ENCODE measurements around the gene CMC4.

CMC4 gene

DNA sequence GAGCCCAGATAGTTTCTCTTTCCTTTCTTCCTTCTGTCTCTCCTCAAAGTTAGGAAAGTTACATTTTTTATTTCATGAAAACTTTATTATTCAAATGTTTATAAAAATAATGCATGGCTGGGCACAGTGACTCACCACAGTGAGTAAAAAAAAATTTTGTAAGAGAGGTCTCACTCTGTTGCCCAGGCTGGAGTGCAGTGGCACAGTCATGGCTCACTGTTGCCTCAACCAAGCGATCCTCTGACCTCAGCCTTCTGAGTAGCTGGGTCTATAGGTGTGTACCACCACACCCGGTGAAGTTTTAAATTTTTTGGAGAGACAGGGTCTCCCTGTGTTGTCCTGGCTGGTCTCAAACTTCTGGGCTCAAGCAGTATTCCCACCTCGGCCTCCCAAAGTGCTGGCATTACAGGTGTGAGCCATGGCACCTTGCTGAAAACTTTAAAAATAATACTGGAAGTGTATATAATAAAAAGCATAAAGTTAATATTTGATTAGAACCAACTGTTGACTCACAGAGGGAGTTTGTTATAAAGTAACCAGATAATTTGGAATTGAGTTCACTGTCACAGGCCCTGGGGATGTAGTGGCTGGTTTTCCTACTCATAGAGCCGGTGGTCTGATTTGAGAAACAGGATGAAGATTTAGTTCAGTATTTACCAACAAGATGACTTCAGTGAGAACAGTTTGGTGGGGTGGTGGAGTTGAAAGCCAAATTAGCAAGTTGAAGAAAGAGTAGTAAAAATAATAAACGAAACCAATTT is 18.0 kb downstream of the CMC4 start:
- Histone ChIP-seq H3K56ac (ENCODE audit: low read length) (no peak overlapping the region), H2AK5ac (ENCODE audit: low read length) (no peak overlapping the region), H4K8ac (ENCODE audit: low read depth, low read length) (no peak overlapping the region), H2BK120ac (ENCODE audit: low read depth, low read length) (no peak overlapping the region), H2BK15ac (replicated peaks; ENCODE audit: low read depth) (no peak overlapping the region), H3K23ac (ENCODE audit: low read length) (no peak overlapping the region), H4K5ac (ENCODE audit: low read length) (no peak overlapping the region), H3K9ac (ENCODE audit: low read length) (no peak overlapping the region), H3K27me3 (ENCODE audit: insufficient read depth, low read length, poor library complexity) (no peaks in the 10 kb centered on the region), H3K4ac (ENCODE audit: low read depth, low read length) (no peak overlapping the region), H3K4me1 (ENCODE audit: control insufficient read depth, low read depth, low read length) (no peaks in the 10 kb centered on the region), H3K4me2 (ENCODE audit: low read length) (no peak overlapping the region), H3K79me1 (ENCODE audit: low read length) (no peaks in the 10 kb centered on the region), H3K79me2 (ENCODE audit: control insufficient read depth, insufficient read depth, low read length) (no peaks in the 10 kb centered on the region), H3K36me3 (ENCODE audit: control insufficient read depth, insufficient read depth, low read length) (no peaks in the 10 kb centered on the region), H3K27ac (ENCODE audit: low read depth, low read length) (no peak overlapping the region), H3K18ac (ENCODE audit: low read length) (no peak overlapping the region), H2BK5ac (ENCODE audit: low read length) (no peak overlapping the region), H3K4me3 (ENCODE audit: low read length) (no peak overlapping the region)
- WGBS (ENCODE audit: extremely low coverage, insufficient coverage, low lambda C conversion rate), result no CpG with 5 or more reads among the region's 5 CpGs
- DNase-seq, result no peak

DNA sequence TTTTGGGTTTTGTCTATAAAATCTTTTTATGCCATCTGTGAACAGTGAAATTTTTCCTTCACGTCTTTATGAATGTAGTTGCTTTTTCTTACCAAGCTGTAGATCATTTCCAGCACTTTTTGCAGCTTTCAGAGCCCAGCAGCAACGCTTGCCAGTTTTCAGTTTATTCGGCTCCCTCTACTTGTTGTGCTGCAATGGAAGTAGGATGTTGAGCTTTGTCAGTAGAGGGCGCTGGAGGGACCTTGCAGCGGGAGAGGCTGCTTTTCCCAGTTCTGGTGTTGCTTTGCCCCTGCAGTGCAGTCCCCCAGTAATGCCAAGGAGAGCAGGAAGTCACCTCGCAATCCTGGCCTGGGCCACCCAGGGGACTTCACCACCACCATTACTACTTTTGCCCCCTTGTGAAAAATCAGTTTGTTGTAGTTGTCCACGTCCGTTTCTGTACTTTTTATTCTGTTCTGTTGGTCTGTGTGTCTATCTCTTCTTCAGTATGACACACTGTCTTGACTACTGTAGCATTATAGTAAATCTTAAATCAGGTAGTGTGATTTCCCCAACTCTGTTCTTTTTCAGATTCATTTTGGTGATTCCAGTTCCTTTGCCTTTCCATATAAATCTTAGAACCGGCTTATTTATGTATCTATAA is 21.8 kb downstream of the CMC4 start:
- WGBS (ENCODE audit: extremely low coverage, insufficient coverage, low lambda C conversion rate), result no CpG with 5 or more reads among the region's 9 CpGs
- peak; percentile 78 for DNase-seq

DNA sequence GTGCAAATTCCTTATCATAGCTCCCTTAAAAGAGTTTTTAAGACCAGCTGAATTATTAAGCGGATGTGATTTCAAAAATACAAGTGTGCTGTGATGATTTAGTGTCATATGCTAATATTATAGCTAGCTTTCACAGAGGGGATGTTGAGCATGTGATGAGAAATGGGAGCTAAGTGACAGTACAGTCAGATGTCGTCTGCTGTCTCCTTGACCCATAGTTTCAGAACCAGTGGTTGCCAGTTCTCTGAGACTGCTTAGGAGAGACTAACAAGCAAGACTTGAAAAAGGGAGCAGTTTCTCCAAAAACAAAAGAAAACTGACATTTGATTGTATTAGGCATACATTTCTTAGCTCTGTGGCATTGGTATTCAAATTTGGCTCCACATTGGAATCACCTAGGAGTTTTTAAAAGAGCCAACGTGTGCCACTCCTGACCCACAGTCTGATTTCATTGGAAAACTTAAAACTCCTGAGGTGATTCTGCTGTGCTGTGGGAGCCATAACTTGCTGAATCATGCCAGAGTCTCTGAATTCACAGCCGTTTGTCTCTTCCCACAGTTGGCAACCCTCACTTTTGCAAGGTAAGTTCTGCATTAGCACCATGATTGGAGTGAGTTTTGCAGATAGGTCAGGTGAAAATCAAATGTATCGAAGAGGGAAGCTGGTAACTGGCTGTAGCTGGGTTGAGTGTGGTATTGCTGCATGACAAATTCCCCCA is 24.0 kb downstream of the CMC4 start:
- Histone ChIP-seq H3K18ac (ENCODE audit: low read length) (no peak overlapping the region), H2BK120ac (ENCODE audit: low read depth, low read length) (no peak overlapping the region), H3K4me3 (ENCODE audit: low read length) (no peak overlapping the region), H3K4ac (ENCODE audit: low read depth, low read length) (no peak overlapping the region), H3K79me1 (ENCODE audit: low read length) (no peaks in the 10 kb centered on the region), H3K27me3 (ENCODE audit: insufficient read depth, low read length, poor library complexity) (no peaks in the 10 kb centered on the region), H2BK15ac (replicated peaks; ENCODE audit: low read depth) (no peak overlapping the region), H4K5ac (ENCODE audit: low read length) (no peak overlapping the region), H3K4me1 (ENCODE audit: control insufficient read depth, low read depth, low read length) (no peaks in the 10 kb centered on the region), H3K27ac (ENCODE audit: low read depth, low read length) (no peak overlapping the region), H2BK5ac (ENCODE audit: low read length) (no peak overlapping the region), H4K8ac (ENCODE audit: low read depth, low read length) (no peak overlapping the region), H2AK5ac (ENCODE audit: low read length) (no peak overlapping the region), H3K36me3 (ENCODE audit: control insufficient read depth, insufficient read depth, low read length) (no peaks in the 10 kb centered on the region), H3K79me2 (ENCODE audit: control insufficient read depth, insufficient read depth, low read length) (no peaks in the 10 kb centered on the region), H3K9ac (ENCODE audit: low read length) (no peak overlapping the region), H3K23ac (ENCODE audit: low read length) (no peak overlapping the region), H3K56ac (ENCODE audit: low read length) (no peak overlapping the region), H3K4me2 (ENCODE audit: low read length) (no peak overlapping the region)
- no CpG with 5 or more reads among the region's 5 CpGs for WGBS (ENCODE audit: extremely low coverage, insufficient coverage, low lambda C conversion rate)
- no peak for DNase-seq

More for the DNA sequence above, 21.8 kb downstream of the CMC4 start:
- no peaks in the 10 kb centered on the region for H3K27me3 ChIP-seq (ENCODE audit: insufficient read depth, low read length, poor library complexity)
- H4K8ac ChIP-seq (ENCODE audit: low read depth, low read length), result no peak overlapping the region
- no peaks in the 10 kb centered on the region for H3K79me1 ChIP-seq (ENCODE audit: low read length)
- no peak overlapping the region for H2BK120ac ChIP-seq (ENCODE audit: low read depth, low read length)
- no peak overlapping the region for H3K56ac ChIP-seq (ENCODE audit: low read length)
- no peak overlapping the region for H2BK5ac ChIP-seq (ENCODE audit: low read length)
- no peaks in the 10 kb centered on the region for H3K36me3 ChIP-seq (ENCODE audit: control insufficient read depth, insufficient read depth, low read length)
- no peak overlapping the region for H3K18ac ChIP-seq (ENCODE audit: low read length)
- H3K23ac ChIP-seq (ENCODE audit: low read length), result no peak overlapping the region
- H3K4me1 ChIP-seq (ENCODE audit: control insufficient read depth, low read depth, low read length), result no peaks in the 10 kb centered on the region
- H2AK5ac ChIP-seq (ENCODE audit: low read length), result no peak overlapping the region
- no peak overlapping the region for H3K9ac ChIP-seq (ENCODE audit: low read length)
- no peak overlapping the region for H4K5ac ChIP-seq (ENCODE audit: low read length)
- no peak overlapping the region for H3K4ac ChIP-seq (ENCODE audit: low read depth, low read length)
- no peak overlapping the region for H3K4me3 ChIP-seq (ENCODE audit: low read length)
- H2BK15ac ChIP-seq (replicated peaks; ENCODE audit: low read depth), result no peak overlapping the region
- no peak overlapping the region for H3K27ac ChIP-seq (ENCODE audit: low read depth, low read length)
- H3K4me2 ChIP-seq (ENCODE audit: low read length), result no peak overlapping the region
- H3K79me2 ChIP-seq (ENCODE audit: control insufficient read depth, insufficient read depth, low read length), result no peaks in the 10 kb centered on the region

DNA sequence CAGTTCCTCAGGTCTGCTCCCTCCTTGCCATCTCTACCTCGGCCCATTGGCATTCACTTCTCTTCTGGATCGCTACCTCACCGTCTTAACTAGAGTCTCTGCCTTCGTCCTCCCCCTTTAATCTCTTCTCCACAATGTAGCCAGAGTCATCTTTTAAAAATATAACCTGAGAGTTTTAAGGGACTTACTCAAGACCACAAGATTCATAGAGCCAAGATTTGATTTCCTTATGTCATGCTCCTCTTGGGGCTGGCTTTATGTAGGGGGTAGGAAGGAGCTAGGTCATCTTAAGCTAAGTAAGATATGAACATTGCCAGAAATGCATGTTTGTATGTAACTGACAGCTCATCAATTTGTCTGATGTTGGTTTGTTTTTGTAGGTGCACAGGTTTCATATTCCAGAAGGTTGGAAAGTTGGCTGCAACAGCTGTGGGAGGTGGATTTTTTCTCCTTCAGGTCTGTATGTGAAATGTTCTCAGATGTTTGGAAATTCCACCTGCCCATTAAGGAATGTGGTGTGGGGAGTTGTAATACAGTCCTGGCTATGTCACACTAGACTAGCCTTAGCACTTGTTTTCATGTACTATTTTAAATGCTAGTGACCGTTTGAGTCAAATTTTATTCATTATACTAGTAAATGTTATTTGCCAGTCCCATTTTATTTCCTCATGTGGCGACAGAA is 24.7 kb downstream of the CMC4 start:
- H3K4me3 ChIP-seq (ENCODE audit: low read length), result no peak overlapping the region
- H3K18ac ChIP-seq (ENCODE audit: low read length), result no peak overlapping the region
- H3K27me3 ChIP-seq (ENCODE audit: insufficient read depth, low read length, poor library complexity), result no peaks in the 10 kb centered on the region
- H2BK15ac ChIP-seq (replicated peaks; ENCODE audit: low read depth), result no peak overlapping the region
- H3K79me1 ChIP-seq (ENCODE audit: low read length), result no peaks in the 10 kb centered on the region
- H3K4me2 ChIP-seq (ENCODE audit: low read length), result no peak overlapping the region
- no peak overlapping the region for H3K9ac ChIP-seq (ENCODE audit: low read length)
- H3K4me1 ChIP-seq (ENCODE audit: control insufficient read depth, low read depth, low read length), result no peaks in the 10 kb centered on the region
- WGBS (ENCODE audit: extremely low coverage, insufficient coverage, low lambda C conversion rate), result no CpG with 5 or more reads among the region's 6 CpGs
- H4K5ac ChIP-seq (ENCODE audit: low read length), result no peak overlapping the region
- H3K56ac ChIP-seq (ENCODE audit: low read length), result no peak overlapping the region
- H3K36me3 ChIP-seq (ENCODE audit: control insufficient read depth, insufficient read depth, low read length), result no peaks in the 10 kb centered on the region
- H3K79me2 ChIP-seq (ENCODE audit: control insufficient read depth, insufficient read depth, low read length), result no peaks in the 10 kb centered on the region
- H2BK120ac ChIP-seq (ENCODE audit: low read depth, low read length), result no peak overlapping the region
- no peak overlapping the region for H3K23ac ChIP-seq (ENCODE audit: low read length)
- H2AK5ac ChIP-seq (ENCODE audit: low read length), result no peak overlapping the region
- no peak overlapping the region for H2BK5ac ChIP-seq (ENCODE audit: low read length)
- H3K27ac ChIP-seq (ENCODE audit: low read depth, low read length), result no peak overlapping the region
- no peak overlapping the region for H3K4ac ChIP-seq (ENCODE audit: low read depth, low read length)
- no peak overlapping the region for H4K8ac ChIP-seq (ENCODE audit: low read depth, low read length)
- no peak for DNase-seq

DNA sequence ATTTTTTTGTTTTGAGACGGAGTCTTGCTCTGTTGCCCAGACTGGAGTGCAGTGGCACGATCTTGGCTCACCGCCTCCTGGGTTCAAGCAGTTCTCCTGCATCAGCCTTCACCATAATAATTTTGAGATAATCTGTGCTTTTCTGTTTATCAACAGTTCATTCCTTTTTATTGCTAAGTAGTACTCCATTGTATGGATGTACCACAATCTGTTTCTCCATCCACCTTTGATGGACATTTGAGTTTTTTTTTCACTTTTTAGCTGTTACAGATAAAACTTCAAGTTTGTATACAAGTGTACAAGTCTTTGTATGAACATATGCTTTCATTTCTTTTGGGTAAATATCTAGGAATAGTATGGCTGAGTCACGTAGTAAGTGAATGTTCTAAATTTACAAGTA is 35.2 kb downstream of the CMC4 start:
- H3K79me2 ChIP-seq (ENCODE audit: control insufficient read depth, insufficient read depth, low read length), result no peaks in the 10 kb centered on the region
- no peak overlapping the region for H3K4me3 ChIP-seq (ENCODE audit: low read length)
- no peaks in the 10 kb centered on the region for H3K27me3 ChIP-seq (ENCODE audit: insufficient read depth, low read length, poor library complexity)
- WGBS (ENCODE audit: extremely low coverage, insufficient coverage, low lambda C conversion rate), result no CpG with 5 or more reads among the region's 4 CpGs
- no peak overlapping the region for H3K4ac ChIP-seq (ENCODE audit: low read depth, low read length)
- H4K8ac ChIP-seq (ENCODE audit: low read depth, low read length), result no peak overlapping the region
- no peak overlapping the region for H3K27ac ChIP-seq (ENCODE audit: low read depth, low read length)
- DNase-seq, result no peak
- no peak overlapping the region for H2AK5ac ChIP-seq (ENCODE audit: low read length)
- no peak overlapping the region for H2BK15ac ChIP-seq (replicated peaks; ENCODE audit: low read depth)
- no peak overlapping the region for H3K23ac ChIP-seq (ENCODE audit: low read length)
- no peak overlapping the region for H3K9ac ChIP-seq (ENCODE audit: low read length)
- no peak overlapping the region for H2BK120ac ChIP-seq (ENCODE audit: low read depth, low read length)
- no peak overlapping the region for H3K18ac ChIP-seq (ENCODE audit: low read length)
- no peak overlapping the region for H2BK5ac ChIP-seq (ENCODE audit: low read length)
- no peaks in the 10 kb centered on the region for H3K36me3 ChIP-seq (ENCODE audit: control insufficient read depth, insufficient read depth, low read length)
- no peak overlapping the region for H3K56ac ChIP-seq (ENCODE audit: low read length)
- no peak overlapping the region for H3K4me2 ChIP-seq (ENCODE audit: low read length)
- no peak overlapping the region for H4K5ac ChIP-seq (ENCODE audit: low read length)
- no peaks in the 10 kb centered on the region for H3K4me1 ChIP-seq (ENCODE audit: control insufficient read depth, low read depth, low read length)
- H3K79me1 ChIP-seq (ENCODE audit: low read length), result no peaks in the 10 kb centered on the region
